ENCODE data around the gene SMIM21. TPM values are rescaled to one million over a fixed set of nuclear protein-coding genes. Genes with fewer than 3 reads are reported as not detected.

SMIM21 gene
- total and polyA plus RNA-seq, 3 experiments from 2014 or later, result not detected

DNA sequence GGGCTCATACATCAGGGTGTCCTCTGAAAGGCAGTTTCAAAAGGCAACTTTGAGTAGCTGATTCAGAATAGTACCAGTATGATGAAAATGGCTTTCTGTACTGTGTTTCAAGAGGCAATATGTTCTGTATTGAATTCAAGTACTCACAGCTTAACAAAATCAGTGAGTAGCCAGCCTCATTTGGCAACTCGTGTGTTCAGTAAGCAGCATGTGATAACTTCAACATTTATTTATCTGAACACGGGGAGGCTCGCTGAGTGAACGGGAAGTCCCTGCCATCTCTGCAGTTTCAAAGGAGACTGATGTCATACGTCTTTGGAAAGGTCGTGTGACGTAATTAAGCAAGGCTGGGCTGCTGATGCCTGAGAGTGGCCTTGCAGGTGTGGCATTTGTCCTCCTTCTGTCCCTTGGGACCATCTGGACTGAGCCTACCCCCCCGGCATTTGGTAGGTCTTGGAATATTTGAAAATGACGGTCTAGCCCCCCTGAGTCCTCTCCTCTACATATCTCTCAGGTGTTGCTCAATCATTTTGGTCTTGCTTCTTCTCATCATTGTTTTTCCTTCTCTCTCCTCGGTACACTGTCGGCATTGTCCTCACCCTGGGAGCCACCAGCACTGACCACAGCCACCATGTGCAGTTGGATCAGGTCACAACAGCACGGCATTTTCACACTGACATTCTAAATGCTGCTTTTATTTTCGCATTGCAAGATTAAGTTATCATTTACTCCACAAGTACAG lies 62.8 kb downstream of the SMIM21 start:
- no peak overlapping the region for H3K27ac Mint-ChIP-seq
- POLR2A ChIA-PET, result no interaction called here
- Histone ChIP-seq H3K27ac (ENCODE audit: low read depth, low read length) (no peak overlapping the region), H3K27me3 (ENCODE audit: insufficient read depth, low read length, poor library complexity, severe bottlenecking) (no peaks in the 10 kb centered on the region), H3K4me3 (ENCODE audit: low read length) (no peak overlapping the region), H3K9me3 (ENCODE audit: low read length) (no peaks in the 10 kb centered on the region), H3K4me1 (ENCODE audit: insufficient read depth, low read length) (no peaks in the 10 kb centered on the region), H3K36me3 (ENCODE audit: insufficient read depth, low read length) (no peaks in the 10 kb centered on the region)
- no peak overlapping the region for H3K4me3 Mint-ChIP-seq
- no peaks in the 10 kb centered on the region for H3K9me3 Mint-ChIP-seq
- peaks cover 7 to 8% of the 10 kb centered on the region in 2 donors for H3K27me3 Mint-ChIP-seq
- H3K36me3 Mint-ChIP-seq, result no peaks in the 10 kb centered on the region
- DNase-seq, result no peak
- peaks cover 0 to 1% (median 0%) of the 10 kb centered on the region in 3 donors for H3K4me1 Mint-ChIP-seq
- CTCF ChIA-PET, result interaction anchor here (1.0 to 1.3 kb wide), 2 partner anchors 9 to 468 kb away, joined by 3 read pairs; no protein-coding TSS in a partner anchor

DNA sequence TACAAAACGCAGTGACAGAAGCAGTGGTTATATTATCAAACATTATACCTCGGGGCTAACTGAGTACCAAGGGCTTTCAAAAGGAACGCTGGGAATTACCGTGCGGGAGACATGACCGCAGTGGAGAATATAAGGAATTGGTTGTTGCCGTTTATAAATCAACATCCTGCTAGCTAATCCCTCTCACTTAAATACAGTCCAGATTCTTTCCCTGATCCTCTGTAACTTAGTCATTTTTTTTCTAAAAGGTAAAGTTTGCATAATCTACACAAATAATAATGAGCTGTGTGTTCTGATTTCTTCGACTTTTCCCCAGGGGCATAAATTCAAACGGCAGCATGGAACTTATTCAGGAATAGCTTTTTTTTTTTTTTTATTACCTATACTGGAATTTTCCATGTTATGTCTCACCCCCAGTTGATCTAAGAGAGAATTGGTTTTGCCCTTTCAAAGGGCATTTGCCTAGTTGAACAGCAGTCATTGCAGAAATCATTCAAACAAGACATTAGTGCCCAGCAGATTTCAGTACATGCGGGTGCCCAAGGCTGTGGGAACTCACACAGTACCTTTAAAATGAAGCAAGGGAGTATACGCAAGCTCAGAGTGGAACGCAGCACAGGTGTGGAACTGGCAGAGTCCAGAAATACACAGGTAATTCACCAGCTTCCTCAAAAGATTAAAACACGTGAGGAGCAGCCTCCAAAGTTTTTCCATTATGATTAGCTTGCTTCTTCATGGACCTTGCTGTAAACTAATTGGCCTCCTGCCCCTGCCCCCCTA lies 63.9 kb downstream of the SMIM21 start:
- POLR2A ChIA-PET, result no interaction called here
- Histone ChIP-seq H3K27ac (ENCODE audit: low read depth, low read length) (no peak overlapping the region), H3K36me3 (ENCODE audit: insufficient read depth, low read length) (no peaks in the 10 kb centered on the region), H3K4me3 (ENCODE audit: low read length) (no peak overlapping the region), H3K9me3 (ENCODE audit: low read length) (no peaks in the 10 kb centered on the region), H3K27me3 (ENCODE audit: insufficient read depth, low read length, poor library complexity, severe bottlenecking) (no peaks in the 10 kb centered on the region), H3K4me1 (ENCODE audit: insufficient read depth, low read length) (no peaks in the 10 kb centered on the region)
- H3K27me3 Mint-ChIP-seq, result peaks cover 13 to 15% of the 10 kb centered on the region in 2 donors
- CTCF ChIA-PET, result no interaction called here
- no peak overlapping the region for H3K4me3 Mint-ChIP-seq
- no peaks in the 10 kb centered on the region for H3K9me3 Mint-ChIP-seq
- H3K36me3 Mint-ChIP-seq, result no peaks in the 10 kb centered on the region
- DNase-seq, result no peak
- H3K27ac Mint-ChIP-seq, result no peak overlapping the region
- H3K4me1 Mint-ChIP-seq, result peaks cover 0 to 1% (median 0%) of the 10 kb centered on the region in 3 donors

DNA sequence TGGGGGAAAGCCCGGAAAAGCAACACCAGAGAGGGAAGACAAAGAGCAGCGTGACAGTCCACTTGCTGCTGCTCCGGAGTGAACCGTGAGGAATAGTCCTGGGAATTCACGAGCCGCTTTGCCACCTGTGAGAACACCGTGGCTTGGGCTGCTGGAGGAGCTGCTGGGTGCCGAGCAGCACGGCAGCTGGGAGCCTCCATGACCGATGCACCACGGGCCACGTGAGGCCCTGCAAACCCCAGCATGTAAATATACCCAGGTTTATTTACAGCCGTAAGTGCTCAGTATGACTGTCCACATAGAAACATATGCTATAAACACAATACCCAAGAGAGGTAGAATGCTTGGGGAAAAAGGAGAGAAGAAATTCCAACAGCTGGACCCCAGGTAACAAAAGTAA lies 65.1 kb downstream of the SMIM21 start:
- POLR2A ChIA-PET, result no interaction called here
- Mint-ChIP-seq H3K4me1 (peaks cover 0 to 1% (median 0%) of the 10 kb centered on the region in 3 donors), H3K27me3 (peaks cover 13 to 15% of the 10 kb centered on the region in 2 donors), H3K27ac (no peak overlapping the region), H3K36me3 (peaks cover 0 to 3% (median 0%) of the 10 kb centered on the region in 3 donors), H3K9me3 (no peaks in the 10 kb centered on the region), H3K4me3 (no peak overlapping the region)
- H3K27ac ChIP-seq (ENCODE audit: low read depth, low read length), result no peak overlapping the region
- H3K4me3 ChIP-seq (ENCODE audit: low read length), result no peak overlapping the region
- no peaks in the 10 kb centered on the region for H3K4me1 ChIP-seq (ENCODE audit: insufficient read depth, low read length)
- H3K27me3 ChIP-seq (ENCODE audit: insufficient read depth, low read length, poor library complexity, severe bottlenecking), result no peaks in the 10 kb centered on the region
- no peaks in the 10 kb centered on the region for H3K9me3 ChIP-seq (ENCODE audit: low read length)
- CTCF ChIA-PET, result no interaction called here
- DNase-seq, result no peak
- H3K36me3 ChIP-seq (ENCODE audit: insufficient read depth, low read length), result no peaks in the 10 kb centered on the region

DNA sequence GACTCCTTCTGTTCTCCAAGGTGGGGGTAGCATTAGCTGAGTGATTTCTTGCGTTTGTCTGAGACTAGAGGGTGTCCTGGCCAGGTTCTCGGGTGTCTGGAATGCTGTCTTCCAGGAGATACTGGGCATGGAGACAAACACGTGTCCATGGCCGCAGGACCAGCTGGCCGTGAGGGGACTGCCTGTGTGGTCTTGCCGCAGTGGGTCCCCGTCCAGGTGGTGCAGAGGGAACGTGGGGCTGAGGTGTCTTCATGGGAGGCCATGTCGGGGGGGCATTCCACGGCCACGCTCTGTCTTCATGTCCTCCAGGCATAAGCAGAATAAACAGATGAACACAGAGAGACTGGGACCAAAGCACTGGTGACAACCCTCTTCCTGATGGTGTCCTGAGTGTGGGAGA lies 66.6 kb downstream of the SMIM21 start:
- peaks cover 0 to 6% (median 2%) of the 10 kb centered on the region in 5 donors for H3K9me3 Mint-ChIP-seq

DNA sequence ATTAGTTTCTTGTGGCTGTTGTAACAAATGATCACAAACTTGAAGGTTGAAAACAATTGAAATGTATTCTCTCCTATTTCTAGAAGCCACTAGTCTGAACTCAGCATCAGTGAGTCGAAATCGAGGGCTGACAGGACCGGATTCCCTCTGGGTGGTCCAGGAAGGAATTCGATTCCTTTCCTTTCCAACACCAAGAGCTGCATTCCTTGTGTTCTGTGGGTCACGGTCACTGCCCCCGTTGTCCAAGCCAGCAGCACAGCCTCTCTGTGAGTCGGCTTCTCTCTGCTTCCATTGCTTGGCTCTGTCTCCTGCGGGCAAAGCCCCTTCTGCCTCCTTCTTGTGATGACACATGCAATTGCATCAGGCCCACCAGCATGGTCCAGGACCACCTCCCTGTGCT lies 67.3 kb downstream of the SMIM21 start:
- Histone ChIP-seq H3K27ac (ENCODE audit: low read depth, low read length) (no peak overlapping the region), H3K4me1 (ENCODE audit: insufficient read depth, low read length) (no peaks in the 10 kb centered on the region), H3K9me3 (ENCODE audit: low read length) (no peaks in the 10 kb centered on the region), H3K4me3 (ENCODE audit: low read length) (no peak overlapping the region), H3K27me3 (ENCODE audit: insufficient read depth, low read length, poor library complexity, severe bottlenecking) (no peaks in the 10 kb centered on the region), H3K36me3 (ENCODE audit: insufficient read depth, low read length) (no peaks in the 10 kb centered on the region)
- Mint-ChIP-seq H3K4me3 (no peak overlapping the region), H3K27me3 (peaks cover 13 to 18% of the 10 kb centered on the region in 2 donors), H3K27ac (no peak overlapping the region), H3K9me3 (peaks cover 0 to 6% (median 4%) of the 10 kb centered on the region in 5 donors), H3K4me1 (peaks cover 0 to 1% (median 0%) of the 10 kb centered on the region in 3 donors), H3K36me3 (peaks cover 0 to 9% (median 5%) of the 10 kb centered on the region in 3 donors)
- ChIA-PET POLR2A (no interaction called here), CTCF (no interaction called here)
- DNase-seq, result no peak

More for the DNA sequence above, 66.6 kb downstream of the SMIM21 start:
- Histone ChIP-seq H3K27ac (ENCODE audit: low read depth, low read length) (no peak overlapping the region), H3K36me3 (ENCODE audit: insufficient read depth, low read length) (no peaks in the 10 kb centered on the region), H3K4me1 (ENCODE audit: insufficient read depth, low read length) (no peaks in the 10 kb centered on the region), H3K9me3 (ENCODE audit: low read length) (no peaks in the 10 kb centered on the region), H3K4me3 (ENCODE audit: low read length) (no peak overlapping the region), H3K27me3 (ENCODE audit: insufficient read depth, low read length, poor library complexity, severe bottlenecking) (no peaks in the 10 kb centered on the region)
- H3K27ac Mint-ChIP-seq, result no peak overlapping the region
- H3K36me3 Mint-ChIP-seq, result peaks cover 0 to 9% (median 5%) of the 10 kb centered on the region in 3 donors
- no peak for DNase-seq
- CTCF ChIA-PET, result no interaction called here
- H3K4me1 Mint-ChIP-seq, result peaks cover 0 to 1% (median 0%) of the 10 kb centered on the region in 3 donors
- H3K4me3 Mint-ChIP-seq, result no peak overlapping the region
- H3K27me3 Mint-ChIP-seq, result peaks cover 15 to 19% of the 10 kb centered on the region in 2 donors
- POLR2A ChIA-PET, result no interaction called here

Other genes starting within 250 kb of the SMIM21 start
- gene PTGR3, start 218.6 kb downstream of the SMIM21 start, total RNA-seq, result 10 to 100 TPM; 25.8 to 26.3 TPM
- 20.3 TPM for gene PTGR3, start 218.6 kb downstream of the SMIM21 start, polyA plus RNA-seq
- gene TSHZ1, start 216.9 kb downstream of the SMIM21 start, total RNA-seq, result 10 to 100 TPM; 17.9 to 18.6 TPM
- gene TSHZ1, start 216.9 kb downstream of the SMIM21 start, polyA plus RNA-seq, result 9.0 TPM